Fibroblast of villous mesenchyme (primary cell): ENCODE results near the gene ZNF354C. TPM values are rescaled to one million over a fixed set of nuclear protein-coding genes. Genes with fewer than 3 reads are reported as not detected.

ENCODE experiments used
- DNase-seq: peaks from one replicate; pipeline ENCODE4 v3.0.0-alpha.2; 2010; ENCODE audit warnings: low read depth
- H3K4me3 ChIP-seq: 2 replicates; pipeline ENCODE4 v1.5.1; 2011; ENCODE audit warnings: low read depth, mild to moderate bottlenecking, low read length
- CTCF ChIP-seq: IDR thresholded peaks from 2 replicates; pipeline ENCODE4 v1.5.1; 2012; ENCODE audit warnings: low read depth, mild to moderate bottlenecking, low read length; ENCODE audit not compliant: insufficient read depth
- total RNA-seq: library from RNA; depleted of rRNA; stranded (reverse); fragments of >200 nt; gene quantifications from 2 replicates; pipeline ENCODE4 v1.2.3, GENCODE V29; 2012

ZNF354C gene
- total RNA-seq, 1 donor = 9.1 TPM

GRCh38 chr5:179120421-179120861 is 60.3 kb downstream of the ZNF354C start:
- no peak for TF ChIP-seq CTCF
- no peak for DNase-seq

GRCh38 chr5:179120951-179121666 is 60.9 kb downstream of the ZNF354C start:
- DNase-seq = no peak
- no peak overlapping the region for H3K4me3 ChIP-seq
- no peak for TF ChIP-seq CTCF

More at GRCh38 chr5:179120421-179120861, 60.3 kb downstream of the ZNF354C start:
- no peak overlapping the region for H3K4me3 ChIP-seq

GRCh38 chr5:179121667-179122111 is 61.5 kb downstream of the ZNF354C start:
- H3K4me3 ChIP-seq = no peak overlapping the region
- TF ChIP-seq CTCF = no peak
- DNase-seq = no peak

GRCh38 chr5:179122411-179123108 is 62.4 kb downstream of the ZNF354C start:
- no peak for TF ChIP-seq CTCF
- DNase-seq = no peak
- H3K4me3 ChIP-seq = no peak overlapping the region

- no peak overlapping the region for H3K4me3 ChIP-seq
- TF ChIP-seq CTCF = no peak
- no peak for DNase-seq
Observed at GRCh38 chr5:179123109-179123426, 62.9 kb downstream of the ZNF354C start.

- DNase-seq = no peak
- H3K4me3 ChIP-seq = no peak overlapping the region
- TF ChIP-seq CTCF = no peak
Observed at GRCh38 chr5:179123491-179124272, 63.5 kb downstream of the ZNF354C start.
